Mesendoderm (in vitro differentiated cells): Measurements from ENCODE around the gene HOXD8.

ENCODE experiments used
- DNase-seq: peaks from one replicate; pipeline ENCODE4 v3.0.0; 2013
- H2AK5ac ChIP-seq: 2 replicates; pipeline ENCODE4 v1.6.1; 2013; ENCODE audit warnings: low read length, inconsistent platforms
- H2BK120ac ChIP-seq: 2 replicates; pipeline ENCODE4 v1.6.1; 2013; ENCODE audit warnings: low read depth, mild to moderate bottlenecking, low read length, moderate library complexity, mixed read lengths
- H2BK15ac ChIP-seq: replicated peaks from 2 replicates; pipeline ENCODE4 v1.6.1; 2013; ENCODE audit warnings: low read depth, mild to moderate bottlenecking, moderate library complexity
- H2BK5ac ChIP-seq: 2 replicates; pipeline ENCODE4 v1.6.1; 2013; ENCODE audit warnings: low read length, inconsistent platforms
- H3K18ac ChIP-seq: 2 replicates; pipeline ENCODE4 v1.6.1; 2013; ENCODE audit warnings: mild to moderate bottlenecking, low read length, mixed read lengths
- H3K23ac ChIP-seq: one replicate; pipeline ENCODE4 v1.6.1; 2013; ENCODE audit warnings: low read length
- H3K27ac ChIP-seq: 2 replicates; pipeline ENCODE4 v1.5.1; 2013; ENCODE audit warnings: low read depth, mild to moderate bottlenecking, inconsistent platforms, low read length, moderate library complexity
- H3K27me3 ChIP-seq: 2 replicates; pipeline ENCODE4 v1.6.1; 2013; ENCODE audit warnings: low read length, control low read depth, mild to moderate bottlenecking, inconsistent platforms; ENCODE audit not compliant: insufficient read depth, poor library complexity
- H3K36me3 ChIP-seq: 2 replicates; pipeline ENCODE4 v1.6.1; 2013; ENCODE audit warnings: low read length, inconsistent platforms; ENCODE audit not compliant: control insufficient read depth, insufficient read depth
- H3K4ac ChIP-seq: one replicate; pipeline ENCODE4 v1.6.1; 2013; ENCODE audit warnings: low read depth, mild to moderate bottlenecking, low read length, moderate library complexity
- H3K4me1 ChIP-seq: 2 replicates; pipeline ENCODE4 v1.6.1; 2013; ENCODE audit warnings: low read depth, low read length, inconsistent platforms; ENCODE audit not compliant: control insufficient read depth
- H3K4me2 ChIP-seq: 2 replicates; pipeline ENCODE4 v1.6.1; 2013; ENCODE audit warnings: low read length
- H3K4me3 ChIP-seq: 2 replicates; pipeline ENCODE4 v1.5.1; 2013; ENCODE audit warnings: mild to moderate bottlenecking, low read length
- H3K56ac ChIP-seq: one replicate; pipeline ENCODE4 v1.6.1; 2013; ENCODE audit warnings: low read length
- H3K79me1 ChIP-seq: 2 replicates; pipeline ENCODE4 v1.6.1; 2013; ENCODE audit warnings: low read length, inconsistent platforms
- H3K79me2 ChIP-seq: 2 replicates; pipeline ENCODE4 v1.6.1; 2013; ENCODE audit warnings: mild to moderate bottlenecking, low read length; ENCODE audit not compliant: control insufficient read depth, insufficient read depth
- H3K9ac ChIP-seq: 2 replicates; pipeline ENCODE4 v1.6.1; 2013; ENCODE audit warnings: low read length, inconsistent platforms
- H4K5ac ChIP-seq: one replicate; pipeline ENCODE4 v1.6.1; 2013; ENCODE audit warnings: low read length
- H4K8ac ChIP-seq: one replicate; pipeline ENCODE4 v1.6.1; 2013; ENCODE audit warnings: low read depth, mild to moderate bottlenecking, control low read depth, low read length, moderate library complexity
- WGBS: extraction: QIAGEN DNeasy Blood & Tissue Kit; methylation state at CpG from one replicate; pipeline ENCODE4 v1.1.7; 2013; ENCODE audit warnings: low lambda C conversion rate, missing lambda C conversion rate; ENCODE audit not compliant: insufficient coverage; ENCODE audit errors: extremely low coverage; 5-methylcytosine and 5-hydroxymethylcytosine counted together

Gene HOXD8

DNA sequence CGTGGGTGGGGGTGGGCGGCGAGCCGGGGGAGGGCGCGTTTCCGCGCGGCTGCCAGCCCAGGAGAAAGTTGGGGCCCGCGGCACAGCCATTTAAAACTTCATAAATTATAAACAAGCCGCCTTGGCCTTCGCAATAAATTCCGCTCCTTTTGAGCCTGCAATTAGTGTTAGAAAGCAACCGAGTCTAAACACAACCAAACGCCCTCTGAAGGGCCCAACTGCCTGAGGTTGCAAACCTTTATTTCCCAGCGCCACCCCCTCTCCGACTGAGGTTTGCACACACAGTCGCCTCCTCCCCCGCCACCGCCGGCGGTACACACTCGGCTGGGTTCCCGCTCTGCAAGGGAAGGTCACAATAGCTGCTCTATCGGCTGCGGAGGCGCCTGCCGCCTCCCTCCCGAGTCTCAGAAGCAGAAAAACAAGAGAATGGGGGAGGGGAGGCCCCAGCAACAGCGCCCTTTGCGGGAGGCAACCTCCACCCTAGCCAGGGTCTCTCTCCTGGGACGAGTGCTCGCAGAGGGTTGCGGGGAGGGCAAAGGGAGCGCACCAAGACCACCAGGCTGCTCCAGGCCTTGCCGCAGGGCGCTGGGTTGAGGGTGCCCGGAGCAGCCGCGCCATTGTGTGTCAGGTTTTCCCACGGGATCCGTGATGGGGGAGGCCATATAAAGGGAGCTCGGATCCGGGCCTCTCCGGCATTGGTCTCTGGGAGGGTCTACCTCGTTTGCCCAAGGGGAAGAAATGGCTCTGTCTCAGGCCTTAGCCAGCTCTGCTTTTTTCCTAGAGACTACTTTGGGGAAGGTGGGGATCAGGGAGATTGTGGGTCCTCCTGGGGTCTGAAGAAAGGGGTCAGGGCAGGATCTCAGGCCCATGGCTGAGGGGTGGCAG lies 45.6 kb downstream of the HOXD8 start:
- peaks cover 2% of the 10 kb centered on the region for H3K4me1 ChIP-seq
- no peak overlapping the region for H3K23ac ChIP-seq
- WGBS = no CpG with 5 or more reads among the region's 47 CpGs
- H3K36me3 ChIP-seq = no peaks in the 10 kb centered on the region
- no peak overlapping the region for H2AK5ac ChIP-seq
- peak overlapping the region; percentile 45 for H3K4me2 ChIP-seq
- H3K9ac ChIP-seq = peak overlapping the region; percentile 20
- no peak overlapping the region for H4K8ac ChIP-seq
- no peak overlapping the region for H3K27ac ChIP-seq
- DNase-seq = peak; percentile 73
- H3K79me1 ChIP-seq = no peaks in the 10 kb centered on the region
- H3K4ac ChIP-seq = no peak overlapping the region
- H3K27me3 ChIP-seq = peaks cover 64% of the 10 kb centered on the region
- no peaks in the 10 kb centered on the region for H3K79me2 ChIP-seq
- no peak overlapping the region for H2BK15ac ChIP-seq
- no peak overlapping the region for H3K18ac ChIP-seq
- no peak overlapping the region for H4K5ac ChIP-seq
- H3K4me3 ChIP-seq = no peak overlapping the region
- H3K56ac ChIP-seq = peak overlapping the region; percentile 80
- no peak overlapping the region for H2BK5ac ChIP-seq
- no peak overlapping the region for H2BK120ac ChIP-seq

DNA sequence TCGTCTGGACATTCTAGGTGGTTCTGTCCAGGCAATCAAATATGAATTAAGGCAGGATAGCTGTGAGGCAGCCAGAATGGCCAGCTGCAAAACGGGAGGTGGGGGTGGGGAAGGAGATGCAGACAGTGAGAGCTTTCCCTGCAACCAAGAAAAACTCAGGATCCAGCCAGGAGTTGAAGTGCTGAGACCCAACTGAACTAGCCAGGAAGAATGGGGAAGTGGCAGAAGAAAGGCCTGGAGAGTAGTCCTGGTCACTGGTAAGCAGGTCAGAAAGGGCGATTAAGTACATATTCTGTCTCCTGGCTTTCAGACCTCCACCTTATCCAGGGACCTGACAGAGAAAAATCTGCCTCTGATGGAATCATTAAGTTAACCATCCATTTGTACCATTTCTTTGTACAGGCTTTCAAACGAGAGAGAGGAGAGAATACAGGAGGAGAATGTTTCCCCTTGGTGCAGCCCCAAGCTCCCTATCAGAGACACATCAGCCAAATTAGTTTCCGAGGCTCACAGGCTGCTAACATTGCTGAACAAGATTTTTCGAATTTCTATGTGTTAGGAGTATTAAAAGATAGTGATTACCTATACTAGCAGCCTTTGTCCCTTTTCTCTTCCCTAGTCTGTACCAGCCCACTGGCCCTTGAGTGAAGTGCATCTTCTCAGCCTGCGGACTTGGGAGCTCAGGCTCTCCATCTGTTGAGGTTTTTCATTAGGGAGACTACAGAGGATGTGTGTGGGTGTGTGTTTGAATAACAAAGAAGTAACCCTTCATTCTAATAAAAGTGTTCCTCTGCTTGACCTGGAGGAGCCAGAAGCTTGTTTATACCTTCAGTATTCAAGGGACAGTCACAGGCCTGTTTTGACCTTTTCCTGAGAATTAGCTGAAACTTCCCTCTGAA lies 46.5 kb downstream of the HOXD8 start:
- no peak overlapping the region for H3K18ac ChIP-seq
- no peak overlapping the region for H3K4me2 ChIP-seq
- H3K4ac ChIP-seq = no peak overlapping the region
- H4K5ac ChIP-seq = no peak overlapping the region
- no peaks in the 10 kb centered on the region for H3K79me2 ChIP-seq
- DNase-seq = no peak
- no peak overlapping the region for H3K56ac ChIP-seq
- H3K36me3 ChIP-seq = no peaks in the 10 kb centered on the region
- H3K4me3 ChIP-seq = no peak overlapping the region
- no peak overlapping the region for H3K9ac ChIP-seq
- no peak overlapping the region for H2BK120ac ChIP-seq
- no peak overlapping the region for H2BK5ac ChIP-seq
- H3K23ac ChIP-seq = no peak overlapping the region
- no peak overlapping the region for H4K8ac ChIP-seq
- no peak overlapping the region for H2AK5ac ChIP-seq
- no peak overlapping the region for H3K27ac ChIP-seq
- H3K27me3 ChIP-seq = peaks cover 68% of the 10 kb centered on the region
- H3K79me1 ChIP-seq = no peaks in the 10 kb centered on the region
- WGBS = no CpG with 5 or more reads among the region's 7 CpGs
- no peak overlapping the region for H2BK15ac ChIP-seq
- peaks cover 2% of the 10 kb centered on the region for H3K4me1 ChIP-seq

DNA sequence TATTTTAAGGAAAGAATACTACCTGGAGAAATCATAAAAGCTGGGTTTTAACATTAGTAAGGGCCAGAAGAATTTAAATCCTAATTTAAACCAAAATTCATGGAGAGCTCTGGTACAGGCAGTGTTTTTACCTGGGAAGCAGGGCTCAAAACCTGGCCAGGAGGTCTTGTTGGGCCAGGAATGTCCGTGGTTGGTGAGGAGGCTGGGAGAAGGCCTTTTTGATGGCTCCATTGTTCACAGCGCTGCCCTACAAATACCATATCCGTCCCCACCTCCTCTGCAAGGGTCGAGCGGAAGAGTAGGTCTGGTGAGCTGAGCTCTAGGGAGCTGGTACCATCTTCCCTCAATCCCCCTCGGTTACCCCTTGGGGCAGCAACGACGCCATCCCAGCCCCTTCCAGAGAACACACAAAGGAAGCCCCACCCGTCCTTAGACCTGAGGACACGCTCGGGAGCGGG lies 48.1 kb downstream of the HOXD8 start:
- WGBS = no CpG with 5 or more reads among the region's 12 CpGs
- H3K79me1 ChIP-seq = no peaks in the 10 kb centered on the region

DNA sequence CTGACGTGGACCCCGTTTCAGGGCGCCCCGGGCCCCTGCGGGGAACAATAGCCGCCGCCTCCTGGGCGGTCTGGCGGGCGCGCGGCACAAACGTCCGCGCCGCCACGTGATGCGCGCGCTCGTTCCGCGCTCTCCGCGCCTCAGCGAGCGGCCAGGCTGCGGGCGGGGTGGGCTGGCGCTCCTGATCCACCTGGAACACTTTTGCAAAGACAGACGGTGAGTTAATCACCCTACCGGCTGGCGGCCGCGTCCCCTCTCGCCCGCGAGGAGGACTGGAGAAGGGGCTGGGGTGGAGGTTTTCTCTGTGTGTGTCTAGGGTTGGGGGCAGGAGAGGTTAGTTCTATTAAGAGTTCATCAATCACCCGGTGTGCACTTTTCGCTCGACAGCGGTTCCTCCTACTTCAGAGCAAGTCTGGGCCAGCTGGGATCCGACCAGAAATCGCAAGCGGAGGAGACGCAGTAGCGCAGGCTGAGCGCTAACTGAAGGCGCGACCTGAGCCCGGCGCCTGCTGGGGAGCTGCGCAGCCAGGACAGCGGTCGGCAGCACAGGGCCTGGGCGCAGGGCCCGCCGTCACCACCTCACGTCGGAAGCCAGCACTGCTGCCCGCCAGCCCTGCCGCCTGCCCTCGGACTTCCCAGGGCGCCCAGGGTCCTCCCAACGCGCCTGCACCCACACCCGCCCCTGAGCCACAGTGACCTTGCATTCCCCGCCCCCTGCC lies 48.7 kb downstream of the HOXD8 start:
- DNase-seq = peak; percentile 55
- Histone ChIP-seq H3K23ac (no peak overlapping the region), H3K4me3 (peak overlapping the region; percentile 16)

More for the DNA sequence above, 48.1 kb downstream of the HOXD8 start:
- Histone ChIP-seq H3K56ac (peak overlapping the region; percentile 19), H3K36me3 (no peaks in the 10 kb centered on the region), H2BK120ac (no peak overlapping the region), H3K27me3 (peaks cover 61% of the 10 kb centered on the region), H4K5ac (no peak overlapping the region), H2BK5ac (no peak overlapping the region), H3K18ac (no peak overlapping the region), H3K4me1 (peaks cover 2% of the 10 kb centered on the region), H2BK15ac (no peak overlapping the region), H3K27ac (no peak overlapping the region), H3K9ac (peak overlapping the region; percentile 50), H3K4me3 (no peak overlapping the region), H4K8ac (no peak overlapping the region), H3K4me2 (peak overlapping the region; percentile 32), H3K23ac (no peak overlapping the region), H3K4ac (no peak overlapping the region), H2AK5ac (no peak overlapping the region), H3K79me2 (no peaks in the 10 kb centered on the region)
- peak; percentile 52 for DNase-seq

DNA sequence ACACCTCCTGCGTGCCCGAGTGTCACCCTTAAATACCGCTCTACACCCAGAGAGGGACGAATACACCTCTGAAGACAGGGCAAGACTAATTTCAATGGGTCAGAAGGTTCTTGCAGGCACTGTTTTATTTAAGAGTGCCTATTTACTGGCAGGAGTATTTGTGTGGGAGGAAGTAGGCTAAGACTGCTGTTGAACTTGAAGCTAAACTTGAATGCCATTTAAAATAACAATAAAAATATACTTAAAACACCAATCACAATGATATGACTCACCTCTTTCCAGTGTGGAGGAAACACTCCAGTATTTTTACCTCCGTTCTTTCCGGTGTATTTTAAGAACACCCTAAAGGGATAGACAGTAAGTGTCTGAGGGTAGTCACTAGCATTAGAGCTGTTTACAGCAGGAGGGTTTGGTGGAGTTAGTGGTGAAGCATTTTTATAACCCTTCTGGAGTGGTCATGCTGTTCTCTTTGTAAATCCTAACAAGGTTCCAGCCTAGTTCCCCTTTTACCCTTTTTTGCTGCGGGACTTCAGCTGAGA lies 49.3 kb downstream of the HOXD8 start:
- Histone ChIP-seq H3K27ac (no peak overlapping the region), H2BK5ac (no peak overlapping the region), H2AK5ac (no peak overlapping the region), H3K4me2 (no peak overlapping the region), H3K23ac (no peak overlapping the region), H3K9ac (no peak overlapping the region), H2BK120ac (no peak overlapping the region), H3K27me3 (peaks cover 51% of the 10 kb centered on the region), H2BK15ac (no peak overlapping the region), H4K8ac (no peak overlapping the region), H3K18ac (no peak overlapping the region), H3K4me1 (peaks cover 2% of the 10 kb centered on the region), H3K4me3 (no peak overlapping the region), H3K56ac (peak overlapping the region; percentile 19), H3K79me1 (no peaks in the 10 kb centered on the region), H3K4ac (no peak overlapping the region), H4K5ac (no peak overlapping the region), H3K36me3 (no peaks in the 10 kb centered on the region), H3K79me2 (no peaks in the 10 kb centered on the region)
- WGBS = no CpG with 5 or more reads among the region's 7 CpGs
- no peak for DNase-seq

More for the DNA sequence above, 48.7 kb downstream of the HOXD8 start:
- Histone ChIP-seq H2BK120ac (no peak overlapping the region), H3K79me2 (no peaks in the 10 kb centered on the region), H3K4me1 (peaks cover 2% of the 10 kb centered on the region), H3K36me3 (no peaks in the 10 kb centered on the region), H2BK5ac (no peak overlapping the region), H3K56ac (peak overlapping the region; percentile 19), H3K79me1 (no peaks in the 10 kb centered on the region), H4K8ac (no peak overlapping the region), H3K27ac (no peak overlapping the region), H2AK5ac (no peak overlapping the region), H3K4ac (no peak overlapping the region), H3K18ac (no peak overlapping the region), H3K27me3 (peaks cover 56% of the 10 kb centered on the region), H3K4me2 (peak overlapping the region; percentile 32), H3K9ac (peak overlapping the region; percentile 50), H4K5ac (no peak overlapping the region), H2BK15ac (no peak overlapping the region)
- WGBS = no CpG with 5 or more reads among the region's 68 CpGs
